ENCODE measurements around the gene RABEPK. TPM values are rescaled to one million over a fixed set of nuclear protein-coding genes. Genes with fewer than 3 reads are reported as not detected.
A peak's percentile ranks its signal among the peaks of the same experiment; 100 is the strongest.
"Not testable (repeated sequence)": the region's sequence is repeated elsewhere in the genome, so short reads cannot be mapped to it uniquely, and the experiment has no call there.

RABEPK gene
- total RNA-seq, 1 experiment from 2014 or later: 29.7 TPM

- intact Hi-C loops (cut with micrococcal nuclease; ENCODE audit: unreplicated experiment): no loop called here
- H3F3A ChIP-seq (ENCODE audit: insufficient read depth, low read depth): peaks cover 18% of the 10 kb centered on the region; the same call in 1 of the 2 replicates
- peaks cover 9% of the 10 kb centered on the region; the same call in 1 of the 2 replicates for H4K20me1 ChIP-seq (ENCODE audit: insufficient read depth)
- ChIA-PET POLR2A (ENCODE audit: unreplicated experiment) (interaction anchor here (0.6 to 1.1 kb wide), 3 partner anchors 12 to 398 kb away, joined by 3 to 26 read pairs (median 11); partner anchors contain the start of gene HSPA5), CTCF (interaction anchor here (0.7 kb wide), 1 partner anchor 407 kb away, joined by 4 read pairs; the partner anchor contains the start of gene WDR38)
- H3K4me1 ChIP-seq (replicated peaks; ENCODE audit: insufficient read depth): peaks cover 24% of the 10 kb centered on the region
- H3K4me2 ChIP-seq: peak overlapping the region; percentile 89
- peak overlapping the region; percentile 78; the same call in 1 of the 2 replicates for H3K4me3 ChIP-seq
- BruUV-seq (replicated peaks): no TSS peak
- no peaks in the 10 kb centered on the region for H3K27me3 ChIP-seq (ENCODE audit: insufficient read depth, low read depth)
- H3K36me3 ChIP-seq (ENCODE audit: low read depth): peaks cover 5% of the 10 kb centered on the region; the same call in 1 of the 2 replicates
- peak overlapping the region; percentile 83 for H3K27ac ChIP-seq
- H3K9me3 ChIP-seq (ENCODE audit: insufficient read depth, low read depth): no peaks in the 10 kb centered on the region
- no peaks in the 10 kb centered on the region for H3K9me2 ChIP-seq (ENCODE audit: insufficient read depth)
- H2AFZ ChIP-seq: peak overlapping the region; percentile 98
- DNase-seq: peak in 1 of 2 experiments; percentile 44
- TF ChIP-seq CTCF (conservative IDR thresholded peaks at IDR 0.05) (no peak), EZH2 (IDR thresholded peaks at IDR 0.05; ENCODE audit: low read depth) (no peak)
- peaks cover 38% of the 10 kb centered on the region for H3K79me2 ChIP-seq (ENCODE audit: low read depth)
Measured at GRCh38 chr9:125260561-125260960, 60.2 kb downstream of the RABEPK start.

GRCh38 chr9:125261501-125262293 lies 61.4 kb downstream of the RABEPK start, which contains the start of gene GAPVD1:
TSS of gene GAPVD1 (plus strand) at chr9:125261826. CDS start at chr9:125298922, 37,096 bp downstream.
- ChIA-PET CTCF (no interaction called here), POLR2A (ENCODE audit: unreplicated experiment) (interaction anchor here (0.6 to 1.4 kb wide), 5 partner anchors 20 to 1999 kb away, joined by 4 to 26 read pairs (median 7); partner anchors contain the start of gene HSPA5)
- intact Hi-C loops (cut with micrococcal nuclease; ENCODE audit: unreplicated experiment): loop anchor here (1.0 kb wide), 1 partner anchor 20 kb away; the partner anchor contains the start of gene HSPA5
- peaks cover 9% of the 10 kb centered on the region for H4K20me1 ChIP-seq (ENCODE audit: insufficient read depth)
- H3K36me3 ChIP-seq (ENCODE audit: low read depth): peaks cover 6% of the 10 kb centered on the region
- peaks cover 24% of the 10 kb centered on the region for H3K4me1 ChIP-seq (replicated peaks; ENCODE audit: insufficient read depth)
- peak within 1 kb of the TSS; percentile 78 for H3K4me3 ChIP-seq
- no peaks in the 10 kb centered on the region for H3K27me3 ChIP-seq (ENCODE audit: insufficient read depth, low read depth)
- peaks cover 42% of the 10 kb centered on the region for H3K79me2 ChIP-seq (ENCODE audit: low read depth)
- no TSS peak for BruUV-seq (replicated peaks)
- peak within 1 kb of the TSS; percentile 83 for H3K27ac ChIP-seq
- TF ChIP-seq EZH2 (IDR thresholded peaks at IDR 0.05; ENCODE audit: low read depth) (no peak), CTCF (conservative IDR thresholded peaks at IDR 0.05) (no peak; the same call in 1 of the 2 replicates)
- H3K9me2 ChIP-seq (ENCODE audit: insufficient read depth): no peaks in the 10 kb centered on the region
- peak within 1 kb of the TSS; percentile 98 for H2AFZ ChIP-seq
- peak within 1 kb of the TSS; percentile 89 for H3K4me2 ChIP-seq
- H3K9me3 ChIP-seq (ENCODE audit: insufficient read depth, low read depth): no peaks in the 10 kb centered on the region
- peaks cover 18% of the 10 kb centered on the region; the same call in 1 of the 2 replicates for H3F3A ChIP-seq (ENCODE audit: insufficient read depth, low read depth)
- DNase-seq: peak; percentile 88 to 95

- TF ChIP-seq CTCF (conservative IDR thresholded peaks at IDR 0.05) (no peak), EZH2 (IDR thresholded peaks at IDR 0.05; ENCODE audit: low read depth) (no peak)
- H3K9me2 ChIP-seq (ENCODE audit: insufficient read depth): no peaks in the 10 kb centered on the region
- peaks cover 18% of the 10 kb centered on the region; the same call in 1 of the 2 replicates for H3F3A ChIP-seq (ENCODE audit: insufficient read depth, low read depth)
- H3K9me3 ChIP-seq (ENCODE audit: insufficient read depth, low read depth): no peaks in the 10 kb centered on the region
- peaks cover 50% of the 10 kb centered on the region for H3K79me2 ChIP-seq (ENCODE audit: low read depth)
- H4K20me1 ChIP-seq (ENCODE audit: insufficient read depth): peaks cover 12% of the 10 kb centered on the region
- H2AFZ ChIP-seq: peak overlapping the region; percentile 98
- intact Hi-C loops (cut with micrococcal nuclease; ENCODE audit: unreplicated experiment): no loop called here
- H3K27ac ChIP-seq: no peak overlapping the region
- DNase-seq: no peak
- H3K4me1 ChIP-seq (replicated peaks; ENCODE audit: insufficient read depth): peaks cover 24% of the 10 kb centered on the region
- H3K4me2 ChIP-seq: peak overlapping the region; percentile 89
- H3K4me3 ChIP-seq: peak overlapping the region; percentile 78
- no peaks in the 10 kb centered on the region for H3K27me3 ChIP-seq (ENCODE audit: insufficient read depth, low read depth)
- CTCF ChIA-PET: no interaction called here
- POLR2A ChIA-PET (ENCODE audit: unreplicated experiment): interaction anchor here (0.9 to 1.4 kb wide), 2 partner anchors 21 to 35 kb away, joined by 6 to 7 read pairs; partner anchors contain the start of gene HSPA5
- BruUV-seq (replicated peaks): no TSS peak
- peaks cover 10% of the 10 kb centered on the region for H3K36me3 ChIP-seq (ENCODE audit: low read depth)
Measured at GRCh38 chr9:125262294-125262991, 62.1 kb downstream of the RABEPK start.

GRCh38 chr9:125264068-125264467 lies 63.7 kb downstream of the RABEPK start:
- DNase-seq; intact Hi-C loops (cut with micrococcal nuclease; ENCODE audit: unreplicated experiment); BruUV-seq (replicated peaks); CTCF ChIA-PET; POLR2A ChIA-PET (ENCODE audit: unreplicated experiment); H3K4me2 ChIP-seq; H2AFZ ChIP-seq; H3K27ac ChIP-seq; H3K27me3 ChIP-seq (ENCODE audit: insufficient read depth, low read depth); H3K9me2 ChIP-seq (ENCODE audit: insufficient read depth); H3K9me3 ChIP-seq (ENCODE audit: insufficient read depth, low read depth); H3K4me3 ChIP-seq: not testable (repeated sequence)
- Histone ChIP-seq H3K79me2 (ENCODE audit: low read depth) (peaks cover 65% of the 10 kb centered on the region), H3F3A (ENCODE audit: insufficient read depth, low read depth) (peaks cover 18% of the 10 kb centered on the region), H3K4me1 (replicated peaks; ENCODE audit: insufficient read depth) (peaks cover 24% of the 10 kb centered on the region), H3K36me3 (ENCODE audit: low read depth) (peaks cover 13% of the 10 kb centered on the region), H4K20me1 (ENCODE audit: insufficient read depth) (peaks cover 12% of the 10 kb centered on the region)

Data from PC-9 (cell line).